Measurements from ENCODE around the gene RGPD6. TPM values are rescaled to one million over a fixed set of nuclear protein-coding genes. Genes with fewer than 3 reads are reported as not detected.
"Not testable (repeated sequence)": the region's sequence is repeated elsewhere in the genome, so short reads cannot be mapped to it uniquely, and the experiment has no call there.

RGPD6 gene
- polyA plus RNA-seq, 1 of the 3 experiments (the other 2 are of a cell fraction) = 2.0 TPM

DNA sequence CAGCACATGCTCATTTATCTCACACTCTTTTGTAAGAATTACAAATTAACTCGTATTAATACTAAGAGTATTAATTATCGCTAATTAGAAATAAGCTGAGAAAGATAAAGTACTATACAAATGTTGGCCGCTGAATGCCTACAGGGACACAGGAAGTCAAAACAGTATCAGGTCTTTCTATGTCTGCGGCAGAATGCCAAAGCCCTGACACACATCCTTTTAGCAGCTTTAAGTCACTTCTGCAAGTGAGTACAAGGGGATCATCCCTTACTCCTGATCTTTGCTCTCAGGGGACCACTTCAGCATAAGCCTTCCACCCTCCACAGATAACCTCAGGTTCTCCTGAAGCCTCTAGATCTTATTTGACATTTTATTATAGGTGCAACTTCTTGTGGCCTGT lies 94.3 kb downstream of the RGPD6 start:
- DNase-seq; H3K4me1 ChIP-seq (ENCODE audit: control insufficient read depth in 1 of 2, insufficient read depth in 2 of 2, low read depth in 1 of 2, low read length in 1 of 2); H3K27ac ChIP-seq (ENCODE audit: low read depth in 2 of 2, low read length in 1 of 2); H3K36me3 ChIP-seq (replicated peaks in 1 of 2; ENCODE audit: control insufficient read depth in 1 of 2, insufficient read depth in 2 of 2, low read length in 1 of 2); H3F3A ChIP-seq (replicated peaks; ENCODE audit: insufficient read depth); H3K79me2 ChIP-seq (ENCODE audit: insufficient read depth); POLR2A ChIA-PET; H3K4me3 ChIP-seq (ENCODE audit: low read depth in 2 of 2, low read length in 1 of 2); H4K20me1 ChIP-seq (ENCODE audit: insufficient read depth); H3K9me2 ChIP-seq; H3K9ac ChIP-seq; H3K27me3 ChIP-seq (ENCODE audit: insufficient read depth); H3K9me3 ChIP-seq; H3K4me2 ChIP-seq; H2AFZ ChIP-seq (ENCODE audit: low read depth); CTCF ChIA-PET: not testable (repeated sequence)
- WGBS (ENCODE audit: low lambda C conversion rate) = no CpG with 5 or more reads among the region's 4 CpGs

DNA sequence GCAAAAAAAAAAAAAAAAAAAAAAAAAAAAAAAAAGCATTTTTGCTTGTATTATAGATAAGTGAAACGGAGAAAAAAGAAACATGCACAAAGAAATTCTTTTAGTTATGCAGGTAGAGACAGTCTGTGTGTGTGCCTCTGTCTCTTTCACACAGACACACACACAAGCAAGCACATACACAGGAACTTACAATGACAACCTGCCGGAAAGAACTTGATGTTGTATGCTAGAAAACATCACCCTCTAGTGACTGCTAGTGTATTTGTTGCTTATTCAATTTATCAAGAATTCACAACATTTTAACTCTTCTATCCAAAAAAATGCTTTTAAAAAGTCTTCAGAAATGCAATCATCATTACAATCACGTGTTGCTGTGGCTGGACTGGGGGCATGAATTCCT lies 95.8 kb downstream of the RGPD6 start:
- not testable (repeated sequence) for H3K79me2 ChIP-seq (ENCODE audit: insufficient read depth)
- no CpG with 5 or more reads among the region's 3 CpGs for WGBS (ENCODE audit: low lambda C conversion rate)

GRCh38 chr2:110480084-110480483 lies 96.9 kb downstream of the RGPD6 start:
- H3K9ac ChIP-seq; POLR2A ChIA-PET; H2AFZ ChIP-seq (ENCODE audit: low read depth); DNase-seq; H3K4me3 ChIP-seq (ENCODE audit: low read depth in 2 of 2, low read length in 1 of 2); H4K20me1 ChIP-seq (ENCODE audit: insufficient read depth); CTCF ChIA-PET; H3K4me2 ChIP-seq; H3K79me2 ChIP-seq (ENCODE audit: insufficient read depth); H3K27ac ChIP-seq (ENCODE audit: low read depth in 2 of 2, low read length in 1 of 2); H3K9me2 ChIP-seq; H3F3A ChIP-seq (replicated peaks; ENCODE audit: insufficient read depth); H3K36me3 ChIP-seq (replicated peaks in 1 of 2; ENCODE audit: control insufficient read depth in 1 of 2, insufficient read depth in 2 of 2, low read length in 1 of 2); H3K4me1 ChIP-seq (ENCODE audit: control insufficient read depth in 1 of 2, insufficient read depth in 2 of 2, low read depth in 1 of 2, low read length in 1 of 2); H3K27me3 ChIP-seq (ENCODE audit: insufficient read depth); H3K9me3 ChIP-seq: not testable (repeated sequence)
- no CpG with 5 or more reads among the region's 4 CpGs for WGBS (ENCODE audit: low lambda C conversion rate)

More for the DNA sequence above, 95.8 kb downstream of the RGPD6 start:
- H3K4me2 ChIP-seq; H2AFZ ChIP-seq (ENCODE audit: low read depth); H3K27ac ChIP-seq (ENCODE audit: low read depth in 2 of 2, low read length in 1 of 2); H3K36me3 ChIP-seq (replicated peaks in 1 of 2; ENCODE audit: control insufficient read depth in 1 of 2, insufficient read depth in 2 of 2, low read length in 1 of 2); H3K4me3 ChIP-seq (ENCODE audit: low read depth in 2 of 2, low read length in 1 of 2); H3K4me1 ChIP-seq (ENCODE audit: control insufficient read depth in 1 of 2, insufficient read depth in 2 of 2, low read depth in 1 of 2, low read length in 1 of 2); H3K9me2 ChIP-seq; POLR2A ChIA-PET; H3K9ac ChIP-seq; H3K9me3 ChIP-seq; H3K27me3 ChIP-seq (ENCODE audit: insufficient read depth); DNase-seq; H4K20me1 ChIP-seq (ENCODE audit: insufficient read depth); H3F3A ChIP-seq (replicated peaks; ENCODE audit: insufficient read depth); CTCF ChIA-PET: not testable (repeated sequence)

GRCh38 chr2:110477370-110477769 lies 99.7 kb downstream of the RGPD6 start:
- H3K27me3 ChIP-seq (ENCODE audit: insufficient read depth); H3K9ac ChIP-seq; DNase-seq; H3K4me1 ChIP-seq (ENCODE audit: control insufficient read depth in 1 of 2, insufficient read depth in 2 of 2, low read depth in 1 of 2, low read length in 1 of 2); H3K79me2 ChIP-seq (ENCODE audit: insufficient read depth); H3K36me3 ChIP-seq (replicated peaks in 1 of 2; ENCODE audit: control insufficient read depth in 1 of 2, insufficient read depth in 2 of 2, low read length in 1 of 2); H2AFZ ChIP-seq (ENCODE audit: low read depth); CTCF ChIA-PET; H3K9me2 ChIP-seq; POLR2A ChIA-PET; H3K27ac ChIP-seq (ENCODE audit: low read depth in 2 of 2, low read length in 1 of 2); H3K4me3 ChIP-seq (ENCODE audit: low read depth in 2 of 2, low read length in 1 of 2); H3K9me3 ChIP-seq; H4K20me1 ChIP-seq (ENCODE audit: insufficient read depth); H3F3A ChIP-seq (replicated peaks; ENCODE audit: insufficient read depth); H3K4me2 ChIP-seq: not testable (repeated sequence)
- WGBS (ENCODE audit: low lambda C conversion rate) = no CpG with 5 or more reads among the region's 7 CpGs

GRCh38 chr2:110476952-110477351 lies 100.1 kb downstream of the RGPD6 start:
- H3K4me1 ChIP-seq (ENCODE audit: control insufficient read depth in 1 of 2, insufficient read depth in 2 of 2, low read depth in 1 of 2, low read length in 1 of 2); H4K20me1 ChIP-seq (ENCODE audit: insufficient read depth); H3K9me3 ChIP-seq; H3K36me3 ChIP-seq (replicated peaks in 1 of 2; ENCODE audit: control insufficient read depth in 1 of 2, insufficient read depth in 2 of 2, low read length in 1 of 2); H3K27me3 ChIP-seq (ENCODE audit: insufficient read depth); H3K9me2 ChIP-seq; H3K9ac ChIP-seq; H3K4me2 ChIP-seq; POLR2A ChIA-PET; CTCF ChIA-PET; H3F3A ChIP-seq (replicated peaks; ENCODE audit: insufficient read depth); H2AFZ ChIP-seq (ENCODE audit: low read depth); H3K79me2 ChIP-seq (ENCODE audit: insufficient read depth); H3K27ac ChIP-seq (ENCODE audit: low read depth in 2 of 2, low read length in 1 of 2); DNase-seq; H3K4me3 ChIP-seq (ENCODE audit: low read depth in 2 of 2, low read length in 1 of 2): not testable (repeated sequence)
- WGBS (ENCODE audit: low lambda C conversion rate) = no CpG with 5 or more reads among the region's 6 CpGs

DNA sequence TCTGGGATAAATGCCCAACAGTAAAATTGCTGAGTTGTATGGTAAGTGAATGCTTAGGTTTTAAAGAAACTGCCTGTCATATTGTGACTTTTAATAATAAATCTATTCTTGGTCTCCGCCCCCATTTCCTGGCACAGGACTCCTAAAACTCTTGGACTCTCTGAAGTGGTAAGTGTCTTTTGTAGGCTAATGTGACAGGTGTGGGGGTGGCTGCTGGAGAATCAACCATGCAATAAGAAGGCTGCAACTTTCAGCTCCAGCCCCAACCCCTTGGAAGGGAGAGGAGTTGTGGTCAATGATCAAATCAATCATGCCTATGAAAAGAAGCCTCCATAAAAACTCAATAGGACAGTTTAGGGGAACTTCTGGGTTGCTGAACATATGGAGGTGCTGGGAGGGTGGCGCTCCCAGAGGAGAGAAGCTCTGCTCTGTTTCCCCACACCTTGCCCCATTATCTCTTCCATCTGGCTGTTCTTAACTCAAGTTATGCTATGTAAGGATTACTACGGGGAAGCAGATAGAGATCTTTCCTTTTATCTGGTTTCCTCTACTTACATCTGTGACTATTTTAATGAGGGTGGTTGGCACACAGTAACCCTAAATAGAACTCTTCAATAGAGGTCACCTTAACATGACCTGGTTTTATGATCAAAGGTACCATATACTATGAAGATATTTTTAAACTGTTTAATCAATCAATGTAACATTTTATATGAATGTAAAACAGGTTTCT lies 101.2 kb downstream of the RGPD6 start:
- H3K27me3 ChIP-seq (ENCODE audit: insufficient read depth); H3K9ac ChIP-seq; H2AFZ ChIP-seq (ENCODE audit: low read depth); H3K9me2 ChIP-seq; POLR2A ChIA-PET; DNase-seq; H3K79me2 ChIP-seq (ENCODE audit: insufficient read depth); H3K4me3 ChIP-seq (ENCODE audit: low read depth in 2 of 2, low read length in 1 of 2); H3K4me1 ChIP-seq (ENCODE audit: control insufficient read depth in 1 of 2, insufficient read depth in 2 of 2, low read depth in 1 of 2, low read length in 1 of 2); H3K27ac ChIP-seq (ENCODE audit: low read depth in 2 of 2, low read length in 1 of 2); H3K4me2 ChIP-seq; H3K36me3 ChIP-seq (replicated peaks in 1 of 2; ENCODE audit: control insufficient read depth in 1 of 2, insufficient read depth in 2 of 2, low read length in 1 of 2); CTCF ChIA-PET; H3F3A ChIP-seq (replicated peaks; ENCODE audit: insufficient read depth); H3K9me3 ChIP-seq; H4K20me1 ChIP-seq (ENCODE audit: insufficient read depth): not testable (repeated sequence)
- no CpG with 5 or more reads among the region's 3 CpGs for WGBS (ENCODE audit: low lambda C conversion rate)

DNA sequence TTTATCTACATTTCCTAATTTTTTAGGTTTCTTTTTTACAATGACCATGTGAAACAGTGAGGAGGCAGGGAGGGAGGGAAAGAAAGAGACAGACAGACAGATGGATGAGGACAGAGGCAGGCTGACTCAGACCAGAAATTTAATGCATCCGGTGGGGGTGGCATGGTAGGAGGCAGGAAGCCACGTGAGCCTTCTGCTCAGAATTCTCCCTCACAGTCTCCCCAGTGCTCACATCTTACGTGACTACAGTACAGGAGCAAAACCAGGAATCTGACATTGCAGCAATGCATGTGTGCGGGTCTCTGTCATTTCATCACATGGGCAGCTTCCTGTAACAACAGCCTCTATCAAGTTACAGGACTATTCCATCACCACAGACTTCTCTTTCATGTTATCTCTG lies 102.1 kb downstream of the RGPD6 start:
- H3K9me3 ChIP-seq; H3K4me1 ChIP-seq (ENCODE audit: control insufficient read depth in 1 of 2, insufficient read depth in 2 of 2, low read depth in 1 of 2, low read length in 1 of 2); H3K27ac ChIP-seq (ENCODE audit: low read depth in 2 of 2, low read length in 1 of 2); H3K36me3 ChIP-seq (replicated peaks in 1 of 2; ENCODE audit: control insufficient read depth in 1 of 2, insufficient read depth in 2 of 2, low read length in 1 of 2); POLR2A ChIA-PET; CTCF ChIA-PET; H4K20me1 ChIP-seq (ENCODE audit: insufficient read depth); H3K4me3 ChIP-seq (ENCODE audit: low read depth in 2 of 2, low read length in 1 of 2); DNase-seq; H3K4me2 ChIP-seq; H3K9ac ChIP-seq; H3K27me3 ChIP-seq (ENCODE audit: insufficient read depth); H3K9me2 ChIP-seq; H2AFZ ChIP-seq (ENCODE audit: low read depth); H3F3A ChIP-seq (replicated peaks; ENCODE audit: insufficient read depth); H3K79me2 ChIP-seq (ENCODE audit: insufficient read depth): not testable (repeated sequence)
- no CpG with 5 or more reads among the region's 4 CpGs for WGBS (ENCODE audit: low lambda C conversion rate)
